PC-3 (cell line): Measurements from ENCODE around the gene ADAMTSL3. TPM values are rescaled to one million over a fixed set of nuclear protein-coding genes. Genes with fewer than 3 reads are reported as not detected.
A peak's percentile ranks its signal among the peaks of the same experiment; 100 is the strongest.
"Not testable (repeated sequence)": the region's sequence is repeated elsewhere in the genome, so short reads cannot be mapped to it uniquely, and the experiment has no call there.

Experiments
- ATAC-seq: fragments of 200-7000 bp; cut with Tn5 transposase; 2 replicates; pipeline ENCODE4 v1.9.1; 2020; ENCODE audit warnings: mild to moderate bottlenecking, moderate library complexity
- BruUV-seq: library from RNA; stranded (reverse); fragments of 400-500 nt; replicated peaks from 2 replicates; lab custom pipeline; 2021; lab: Mats Ljungman, UMichigan
- CTCF ChIA-PET: fragments of 300-600 bp; sonication (Branson Sonifier 250); formaldehyde crosslinking; loops from one replicate; lab custom pipeline; 2022; ENCODE audit warnings: antibody characterized with exemption; lab: Charles Lee
- POLR2A ChIA-PET: fragments of 300-600 bp; sonication (Branson Sonifier 250); formaldehyde crosslinking; loops from one replicate; lab custom pipeline; 2022; ENCODE audit warnings: antibody characterized with exemption; ENCODE audit not compliant: unreplicated experiment; lab: Charles Lee
- DNase-seq: peaks from one replicate; pipeline ENCODE4 v3.0.0-alpha.2; 2015
- H2AFZ ChIP-seq: fragments of 300-600 bp; sonication (generic); 2 replicates; pipeline ENCODE4 v1.6.0; 2016; ENCODE audit warnings: antibody characterized with exemption, low read length
- H3F3A ChIP-seq: fragments of 300-600 bp; sonication (generic); one replicate; pipeline ENCODE4 v1.6.0; 2017; ENCODE audit warnings: antibody characterized with exemption, low read length, control low read depth, mild to moderate bottlenecking; ENCODE audit not compliant: unreplicated experiment
- H3K27ac ChIP-seq: fragments of 300-600 bp; sonication (generic); 2 replicates; pipeline ENCODE4 v1.5.1; 2016; ENCODE audit warnings: mild to moderate bottlenecking, low read length
- H3K27me3 ChIP-seq: fragments of 300-600 bp; sonication (generic); 2 replicates; pipeline ENCODE4 v1.6.1; 2016; ENCODE audit warnings: low read length, mixed read lengths
- H3K36me3 ChIP-seq: fragments of 300-600 bp; sonication (generic); 2 replicates; pipeline ENCODE4 v1.6.1; 2016; ENCODE audit warnings: low read depth, mixed run types, low read length, mixed read lengths
- H3K4me1 ChIP-seq: fragments of 300-600 bp; sonication (generic); 2 replicates; pipeline ENCODE4 v1.5.1; 2016; ENCODE audit warnings: low read length; ENCODE audit not compliant: insufficient read depth
- H3K4me2 ChIP-seq: fragments of 300-600 bp; sonication (generic); 2 replicates; pipeline ENCODE4 v1.6.0; 2016; ENCODE audit warnings: low read length
- H3K4me3 ChIP-seq: fragments of 300-600 bp; sonication (generic); 2 replicates; pipeline ENCODE4 v1.5.1; 2016; ENCODE audit warnings: mild to moderate bottlenecking, low read length, mixed read lengths
- H3K79me2 ChIP-seq: fragments of 300-600 bp; sonication (generic); 2 replicates; pipeline ENCODE4 v1.6.1; 2017; ENCODE audit warnings: low read length, mixed read lengths
- H3K9ac ChIP-seq: fragments of 300-600 bp; sonication (generic); 2 replicates; pipeline ENCODE4 v1.6.0; 2016; ENCODE audit warnings: mild to moderate bottlenecking, low read length
- H3K9me2 ChIP-seq: fragments of 300-600 bp; sonication (generic); replicated peaks from 2 replicates; pipeline ENCODE4 v1.6.1; 2016; ENCODE audit warnings: mixed run types, low read length, mixed read lengths
- H3K9me3 ChIP-seq: fragments of 300-600 bp; sonication (generic); 2 replicates; pipeline ENCODE4 v1.6.1; 2016; ENCODE audit warnings: low read length, mixed read lengths
- H4K20me1 ChIP-seq: fragments of 300-600 bp; sonication (generic); 2 replicates; pipeline ENCODE4 v1.6.1; 2016; ENCODE audit warnings: low read length, mixed read lengths
- CTCF ChIP-seq: fragments of 300-600 bp; sonication (generic); conservative IDR thresholded peaks from 2 replicates; pipeline ENCODE4 v1.5.1; 2017; ENCODE audit warnings: antibody characterized with exemption, low read depth, mild to moderate bottlenecking, low read length
- EZH2 ChIP-seq: fragments of 300-600 bp; sonication (generic); IDR thresholded peaks from one replicate; pipeline ENCODE4 v1.6.1; 2017; ENCODE audit warnings: antibody characterized with exemption, mild to moderate bottlenecking, low read length; ENCODE audit not compliant: unreplicated experiment
- EZH2phosphoT487 ChIP-seq: fragments of 300-600 bp; sonication (generic); IDR thresholded peaks from 2 replicates; pipeline ENCODE4 v1.6.1; 2018; ENCODE audit warnings: mild to moderate bottlenecking, antibody characterized with exemption, low read length, borderline replicate concordance
- intact Hi-C: fragments of 100-400 bp; cut with micrococcal nuclease; formaldehyde crosslinking; loops from 2 replicates; pipeline ENCODE4 v1.9.0; 2023
- total RNA-seq: library from RNA; depleted of rRNA; stranded (reverse); fragments of >200 nt; gene quantifications from 2 replicates; pipeline ENCODE4 v1.2.3, GENCODE V29; 2014

Gene ADAMTSL3
- total RNA-seq, 1 experiment from 2014 or later, result 7.9 TPM

- H3K9ac ChIP-seq, H3K9me3 ChIP-seq, CTCF ChIA-PET, BruUV-seq, POLR2A ChIA-PET, intact Hi-C loops, DNase-seq, H3K79me2 ChIP-seq, H3K4me2 ChIP-seq, H2AFZ ChIP-seq, H3F3A ChIP-seq, H3K27ac ChIP-seq, H3K27me3 ChIP-seq, H4K20me1 ChIP-seq, H3K36me3 ChIP-seq, H3K9me2 ChIP-seq, H3K4me1 ChIP-seq, H3K4me3 ChIP-seq: not testable (repeated sequence)
- TF ChIP-seq CTCF, result peak; percentile 36; the same call in 1 of the 2 replicates
- ATAC-seq, result peak; percentile 45
These were observed 400.6 kb downstream of the ADAMTSL3 start for GRCh38 chr15:84054544-84054943.

GRCh38 chr15:84057714-84058331 is 403.9 kb downstream of the ADAMTSL3 start:
- H3K9me2 ChIP-seq, result no peaks in the 10 kb centered on the region
- no peak overlapping the region for H3K27ac ChIP-seq
- no peaks in the 10 kb centered on the region for H3K79me2 ChIP-seq
- ChIA-PET POLR2A (no interaction called here), CTCF (no interaction called here)
- BruUV-seq, result no TSS peak
- H4K20me1 ChIP-seq, result no peaks in the 10 kb centered on the region
- ATAC-seq (no peak), DNase-seq (no peak)
- no peaks in the 10 kb centered on the region for H3K36me3 ChIP-seq
- no peaks in the 10 kb centered on the region for H3K4me1 ChIP-seq
- TF ChIP-seq EZH2phosphoT487 (no peak), CTCF (no peak), EZH2 (no peak)
- intact Hi-C loops, result no loop called here
- no peak overlapping the region for H3K4me3 ChIP-seq
- H3F3A ChIP-seq, result no peaks in the 10 kb centered on the region
- no peak overlapping the region for H2AFZ ChIP-seq
- H3K9ac ChIP-seq, result no peak overlapping the region
- no peaks in the 10 kb centered on the region for H3K27me3 ChIP-seq
- H3K9me3 ChIP-seq, result no peaks in the 10 kb centered on the region
- no peak overlapping the region for H3K4me2 ChIP-seq

- H3K36me3 ChIP-seq, H3K4me2 ChIP-seq, DNase-seq, ATAC-seq, H3K27ac ChIP-seq, H3K4me3 ChIP-seq, H4K20me1 ChIP-seq, POLR2A ChIA-PET, BruUV-seq, H3K9me3 ChIP-seq, H3F3A ChIP-seq, intact Hi-C loops, H3K9me2 ChIP-seq, H3K4me1 ChIP-seq, H3K79me2 ChIP-seq, CTCF ChIA-PET, H2AFZ ChIP-seq, H3K27me3 ChIP-seq, H3K9ac ChIP-seq: not testable (repeated sequence)
These were observed 409.8 kb downstream of the ADAMTSL3 start for GRCh38 chr15:84063674-84064073.

GRCh38 chr15:84068674-84069073 is 414.8 kb downstream of the ADAMTSL3 start:
- H3K9me3 ChIP-seq, H3K27me3 ChIP-seq, H3K4me3 ChIP-seq, intact Hi-C loops, H3K9ac ChIP-seq, H3K79me2 ChIP-seq, CTCF ChIA-PET, H2AFZ ChIP-seq, BruUV-seq, H3F3A ChIP-seq, H3K36me3 ChIP-seq, H3K9me2 ChIP-seq, POLR2A ChIA-PET, H4K20me1 ChIP-seq: not testable (repeated sequence)
- Histone ChIP-seq H3K4me1 (peaks cover 15% of the 10 kb centered on the region), H3K27ac (peak overlapping the region; percentile 42), H3K4me2 (peak overlapping the region; percentile 47; the same call in 1 of the 2 replicates)
- peak; percentile 99 for ATAC-seq
- peak; percentile 73 for DNase-seq

- CTCF ChIA-PET, H3K27ac ChIP-seq, H3K9ac ChIP-seq, H3K9me2 ChIP-seq, H3K36me3 ChIP-seq, H3K27me3 ChIP-seq, H3K9me3 ChIP-seq, ATAC-seq, DNase-seq, BruUV-seq, H4K20me1 ChIP-seq, H3F3A ChIP-seq, H3K4me2 ChIP-seq, H2AFZ ChIP-seq, POLR2A ChIA-PET, intact Hi-C loops, H3K4me3 ChIP-seq, H3K79me2 ChIP-seq: not testable (repeated sequence)
- H3K4me1 ChIP-seq, result peaks cover 34% of the 10 kb centered on the region
These were observed 424.1 kb downstream of the ADAMTSL3 start for GRCh38 chr15:84078038-84078437.
